Measurements from ENCODE around the gene PIWIL4. TPM values are rescaled to one million over a fixed set of nuclear protein-coding genes. Genes with fewer than 3 reads are reported as not detected.
A peak's percentile ranks its signal among the peaks of the same experiment; 100 is the strongest.

Gene PIWIL4
- total and polyA plus RNA-seq, 8 donors, result 1.3 to 7.5 (median 5.7) TPM

DNA sequence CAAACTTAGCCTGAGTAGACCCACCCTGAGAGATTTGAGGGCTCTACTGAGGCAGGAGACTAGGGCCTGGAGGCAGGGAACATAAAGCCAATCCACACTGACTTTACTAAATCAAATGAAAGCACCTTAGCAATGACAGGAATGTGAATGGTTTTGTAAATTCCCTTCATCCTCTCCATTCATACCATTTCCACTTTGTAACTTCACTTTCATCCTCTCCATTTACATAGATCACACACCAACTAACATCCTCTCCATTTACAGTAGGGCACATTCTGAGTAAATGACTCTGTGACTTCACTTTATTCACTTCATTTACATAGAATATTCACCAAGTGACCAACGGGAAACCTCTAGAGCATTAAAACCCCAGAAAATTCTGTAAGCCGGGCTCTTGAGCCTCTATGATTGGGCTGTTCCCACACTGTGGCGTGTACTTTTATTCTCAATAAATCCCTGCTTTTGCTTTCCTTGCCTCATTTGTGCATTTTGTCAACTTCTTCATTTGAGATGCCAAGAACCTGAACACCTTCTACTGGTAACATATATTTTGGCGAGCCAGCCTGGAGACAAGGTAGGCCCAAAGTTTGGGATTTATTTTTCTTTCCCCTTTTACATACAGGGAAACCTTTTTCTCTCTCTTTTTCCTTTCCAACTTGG, 82.9 kb downstream of the PIWIL4 start:
- peaks cover 0 to 3% of the 10 kb centered on the region in 2 donors for H3K4me1 ChIP-seq
- TF ChIP-seq, protein P1, sequence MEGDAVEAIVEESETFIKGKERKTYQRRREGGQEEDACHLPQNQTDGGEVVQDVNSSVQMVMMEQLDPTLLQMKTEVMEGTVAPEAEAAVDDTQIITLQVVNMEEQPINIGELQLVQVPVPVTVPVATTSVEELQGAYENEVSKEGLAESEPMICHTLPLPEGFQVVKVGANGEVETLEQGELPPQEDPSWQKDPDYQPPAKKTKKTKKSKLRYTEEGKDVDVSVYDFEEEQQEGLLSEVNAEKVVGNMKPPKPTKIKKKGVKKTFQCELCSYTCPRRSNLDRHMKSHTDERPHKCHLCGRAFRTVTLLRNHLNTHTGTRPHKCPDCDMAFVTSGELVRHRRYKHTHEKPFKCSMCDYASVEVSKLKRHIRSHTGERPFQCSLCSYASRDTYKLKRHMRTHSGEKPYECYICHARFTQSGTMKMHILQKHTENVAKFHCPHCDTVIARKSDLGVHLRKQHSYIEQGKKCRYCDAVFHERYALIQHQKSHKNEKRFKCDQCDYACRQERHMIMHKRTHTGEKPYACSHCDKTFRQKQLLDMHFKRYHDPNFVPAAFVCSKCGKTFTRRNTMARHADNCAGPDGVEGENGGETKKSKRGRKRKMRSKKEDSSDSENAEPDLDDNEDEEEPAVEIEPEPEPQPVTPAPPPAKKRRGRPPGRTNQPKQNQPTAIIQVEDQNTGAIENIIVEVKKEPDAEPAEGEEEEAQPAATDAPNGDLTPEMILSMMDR (IDR thresholded peaks at IDR 0.05), result no peak
- DNase-seq (no peak), ATAC-seq (no peak)
- no peaks in the 10 kb centered on the region for H3K36me3 ChIP-seq
- intact Hi-C loops (cut with DNase I), result no loop called here
- no peak overlapping the region for H3K4me3 ChIP-seq
- H3K27ac ChIP-seq, result no peak overlapping the region
- H3K27me3 ChIP-seq, result no peaks in the 10 kb centered on the region
- no peaks in the 10 kb centered on the region for H3K9me3 ChIP-seq

DNA sequence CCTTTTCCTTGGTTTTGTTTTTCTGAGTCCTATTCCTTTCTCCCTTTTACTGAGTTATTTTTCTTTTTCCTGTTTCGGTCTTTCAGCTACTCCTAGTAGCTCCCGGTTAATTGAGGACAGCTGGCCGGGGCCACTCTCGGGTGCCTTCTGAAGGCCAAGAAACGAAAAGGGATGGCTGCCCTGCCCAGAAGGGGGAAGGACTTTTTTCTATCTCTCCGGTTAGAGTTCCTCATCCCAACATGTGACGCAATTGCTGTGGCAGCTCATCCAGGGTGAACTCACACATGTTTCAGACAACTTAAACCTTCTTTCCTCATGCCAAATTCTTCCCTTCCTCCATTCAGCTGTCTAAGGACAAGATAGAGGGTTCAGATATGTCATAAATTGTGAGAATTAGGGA, 83.6 kb downstream of the PIWIL4 start:
- no peaks in the 10 kb centered on the region for H3K4me1 ChIP-seq
- TF ChIP-seq, protein P1 (IDR thresholded peaks at IDR 0.05), result no peak
- H3K27ac ChIP-seq, result no peak overlapping the region
- no peaks in the 10 kb centered on the region for H3K36me3 ChIP-seq
- no peaks in the 10 kb centered on the region for H3K9me3 ChIP-seq
- H3K4me3 ChIP-seq, result no peak overlapping the region
- intact Hi-C loops (cut with DNase I), result no loop called here
- ATAC-seq, result peak; percentile 49
- DNase-seq, result peak in 2 of 4 donors; percentile 49 to 56
- no peaks in the 10 kb centered on the region for H3K27me3 ChIP-seq

DNA sequence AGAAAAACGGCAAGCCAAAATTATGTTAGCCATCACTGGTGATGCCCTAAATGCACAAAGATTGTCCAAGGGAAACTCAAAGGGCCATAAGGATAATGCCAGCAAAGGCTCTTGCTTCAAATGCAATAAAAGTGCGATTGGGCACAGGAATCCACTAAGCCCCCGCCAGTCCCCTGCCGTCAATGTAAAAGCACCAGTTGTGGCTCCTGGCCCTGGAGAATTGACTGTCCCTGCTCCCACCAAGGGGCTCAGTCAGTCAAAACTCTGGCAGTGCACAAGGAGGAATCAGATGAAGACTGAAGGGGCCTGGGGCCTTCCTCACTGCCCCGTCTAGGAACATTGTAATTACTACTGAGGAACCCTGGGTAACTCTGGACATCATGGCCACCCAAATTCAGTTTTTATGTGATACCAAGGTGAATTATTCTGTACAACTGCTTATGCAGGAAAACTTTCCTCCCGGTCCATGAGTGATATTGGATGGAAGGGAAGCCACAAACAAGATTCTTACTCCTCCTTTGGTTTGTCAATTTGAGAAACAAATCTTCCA, 85.6 kb downstream of the PIWIL4 start:
- intact Hi-C loops (cut with DNase I), result no loop called here
- TF ChIP-seq, protein P1 (IDR thresholded peaks at IDR 0.05), result no peak
- no peak for ATAC-seq

DNA sequence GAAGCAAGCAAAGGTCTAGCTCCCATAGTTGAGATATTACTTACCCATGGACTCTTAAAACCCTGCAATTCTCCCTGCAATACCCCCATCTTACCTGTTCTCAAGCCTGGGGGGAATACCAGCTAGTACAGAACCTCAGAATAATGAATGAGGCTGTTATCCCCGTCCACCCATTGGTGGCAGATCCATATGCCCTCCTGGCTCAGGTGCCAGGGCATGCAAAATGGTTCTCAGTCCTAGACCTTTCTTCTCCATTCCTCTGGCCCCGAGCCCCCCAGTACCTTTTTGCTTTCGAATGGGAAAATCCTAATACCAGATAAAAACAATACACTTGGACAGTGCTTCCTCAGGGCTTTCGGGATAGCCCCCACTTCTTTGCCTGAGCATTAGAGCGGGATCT, 86.4 kb downstream of the PIWIL4 start:
- intact Hi-C loops (cut with DNase I), result no loop called here
- no peaks in the 10 kb centered on the region for H3K27me3 ChIP-seq
- no peaks in the 10 kb centered on the region for H3K9me3 ChIP-seq
- H3K27ac ChIP-seq, result no peak overlapping the region
- H3K4me1 ChIP-seq, result no peaks in the 10 kb centered on the region
- no peak for ATAC-seq
- DNase-seq, result no peak
- no peaks in the 10 kb centered on the region for H3K36me3 ChIP-seq
- H3K4me3 ChIP-seq, result no peak overlapping the region
- TF ChIP-seq, protein P1 (IDR thresholded peaks at IDR 0.05), result no peak

More for the DNA sequence above, 85.6 kb downstream of the PIWIL4 start:
- DNase-seq, result no peak
- Histone ChIP-seq H3K4me1 (no peaks in the 10 kb centered on the region), H3K4me3 (no peak overlapping the region), H3K27me3 (no peaks in the 10 kb centered on the region), H3K9me3 (no peaks in the 10 kb centered on the region), H3K27ac (no peak overlapping the region), H3K36me3 (no peaks in the 10 kb centered on the region)

DNA sequence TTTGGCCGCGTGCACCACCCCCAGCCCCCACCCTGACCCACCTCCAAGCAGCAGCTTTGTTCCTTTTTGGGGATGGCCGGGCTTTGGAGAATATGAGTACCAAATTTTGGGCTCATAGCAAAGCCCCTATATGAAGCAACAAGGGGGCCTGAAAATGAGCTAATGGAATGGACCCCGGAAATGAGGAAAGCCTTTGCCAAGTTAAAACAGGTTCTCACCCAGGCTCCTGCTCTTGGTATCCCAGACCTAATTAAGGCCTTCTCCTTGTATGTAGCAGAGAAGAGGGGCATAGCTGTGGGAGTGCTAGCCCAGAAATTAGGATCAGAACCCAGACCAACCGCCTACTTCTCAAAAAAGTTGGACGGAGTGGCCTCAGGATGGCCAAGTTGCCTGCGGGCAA, 87.0 kb downstream of the PIWIL4 start:
- DNase-seq, result no peak

More for the DNA sequence above, 87.0 kb downstream of the PIWIL4 start:
- H3K9me3 ChIP-seq, result no peaks in the 10 kb centered on the region
- H3K27ac ChIP-seq, result no peak overlapping the region
- no peak for ATAC-seq
- no peaks in the 10 kb centered on the region for H3K36me3 ChIP-seq
- no peaks in the 10 kb centered on the region for H3K4me1 ChIP-seq
- H3K27me3 ChIP-seq, result no peaks in the 10 kb centered on the region
- intact Hi-C loops (cut with DNase I), result no loop called here
- no peak overlapping the region for H3K4me3 ChIP-seq
- TF ChIP-seq, protein P1 (IDR thresholded peaks at IDR 0.05), result no peak
